DMS 273 treated with DMSO at 0.1 percent for 48 hours (cell line): ENCODE results near the gene SOCS1.

ENCODE experiments used
- DNase-seq: peaks from one replicate; lab custom pipeline; 2025; lab: John Stamatoyannopoulos, UW

The SOCS1 gene

GRCh38 chr16:11204513-11205047, 51.4 kb downstream of the SOCS1 start:
- DNase-seq: no peak
